HepG2 (cell line): ENCODE results near the gene AEBP1. TPM values are rescaled to one million over a fixed set of nuclear protein-coding genes. Genes with fewer than 3 reads are reported as not detected.

ENCODE experiments used
- CENPX ChIP-seq: sonication (generic); formaldehyde crosslinking; IDR thresholded peaks from 2 replicates; pipeline ENCODE4 v1.9.0; 2021; ENCODE audit warnings: mild to moderate bottlenecking, missing genetic modification reagents, moderate library complexity
- DPF2 ChIP-seq: sonication (generic); formaldehyde crosslinking; IDR thresholded peaks from 2 replicates; pipeline ENCODE4 v1.4.0; 2020; ENCODE audit warnings: mild to moderate bottlenecking, low read depth, missing genetic modification reagents, borderline replicate concordance
- KLF12 ChIP-seq: sonication (generic); formaldehyde crosslinking; IDR thresholded peaks from 2 replicates; pipeline ENCODE4 v1.4.0; 2020; ENCODE audit warnings: missing genetic modification reagents, borderline replicate concordance
- MTF2 ChIP-seq: sonication (generic); formaldehyde crosslinking; IDR thresholded peaks from 2 replicates; pipeline ENCODE4 v1.5.0; 2020; ENCODE audit warnings: missing genetic modification reagents, borderline replicate concordance
- NKX3-1 ChIP-seq: sonication (generic); formaldehyde crosslinking; IDR thresholded peaks from 2 replicates; pipeline ENCODE4 v1.5.0; 2020; ENCODE audit warnings: missing genetic modification reagents
- PITX1 ChIP-seq: sonication (generic); formaldehyde crosslinking; IDR thresholded peaks from 2 replicates; pipeline ENCODE4 v1.5.1; 2020; ENCODE audit warnings: mild to moderate bottlenecking, missing genetic modification reagents
- PREB ChIP-seq: sonication (generic); formaldehyde crosslinking; IDR thresholded peaks from 2 replicates; pipeline ENCODE4 v1.4.0; 2020; ENCODE audit warnings: missing genetic modification reagents
- RARA ChIP-seq: IDR thresholded peaks from 2 replicates; pipeline ENCODE4 v1.6.1; 2016; ENCODE audit warnings: missing genetic modification reagents, missing compliant biosample characterization
- REL ChIP-seq: sonication (generic); formaldehyde crosslinking; conservative IDR thresholded peaks from 2 replicates; pipeline ENCODE4 v1.8.0; 2022; ENCODE audit warnings: mild to moderate bottlenecking, missing genetic modification reagents, moderate library complexity
- SRSF1 ChIP-seq: fragments of 200-400 bp; formaldehyde crosslinking; optimal IDR thresholded peaks from 2 replicates; pipeline ENCODE3; 2017; ENCODE audit warnings: mild to moderate bottlenecking, low read depth, low read length, moderate library complexity
- TCF12 ChIP-seq, 2 experiments: fragments of 450-650 bp in 1 of 2; sonication (generic) in 1 of 2; formaldehyde crosslinking in 1 of 2; IDR thresholded peaks; 2 replicates each; pipeline versions ENCODE4 v1.6.1 to v1.8.0; 2017 to 2022; ENCODE audit warnings: antibody characterized with exemption in 1 of 2, mild to moderate bottlenecking in 1 of 2, missing genetic modification reagents in 1 of 2, moderate library complexity in 1 of 2
- TGIF2 ChIP-seq: IDR thresholded peaks from 2 replicates; pipeline ENCODE4 v1.6.1; 2016; ENCODE audit warnings: control low read depth, missing compliant biosample characterization
- UBTF ChIP-seq: sonication (generic); formaldehyde crosslinking; IDR thresholded peaks from 2 replicates; pipeline ENCODE4 v1.4.0; 2020; ENCODE audit warnings: mild to moderate bottlenecking, missing genetic modification reagents
- ZBED4 ChIP-seq: sonication (generic); formaldehyde crosslinking; IDR thresholded peaks from 2 replicates; pipeline ENCODE4 v1.4.0; 2020; ENCODE audit warnings: missing genetic modification reagents, borderline replicate concordance
- ZNF12 ChIP-seq: sonication (generic); formaldehyde crosslinking; IDR thresholded peaks from 2 replicates; pipeline ENCODE4 v1.5.0; 2020; ENCODE audit warnings: missing genetic modification reagents
- ZNF18 ChIP-seq: sonication (generic); formaldehyde crosslinking; IDR thresholded peaks from 2 replicates; pipeline ENCODE4 v1.8.0; 2022; ENCODE audit warnings: mild to moderate bottlenecking, missing genetic modification reagents; ENCODE audit not compliant: insufficient replicate concordance
- ZNF350 ChIP-seq: sonication (generic); formaldehyde crosslinking; IDR thresholded peaks from 2 replicates; pipeline ENCODE4 v1.4.0; 2020; ENCODE audit warnings: mild to moderate bottlenecking, low read depth, missing genetic modification reagents, borderline replicate concordance
- ZSCAN22 ChIP-seq: sonication (generic); formaldehyde crosslinking; IDR thresholded peaks from 2 replicates; pipeline ENCODE4 v1.4.0; 2020; ENCODE audit warnings: mild to moderate bottlenecking, missing genetic modification reagents
- polyA plus RNA-seq, 8 experiments: library from polyadenylated mRNA; depleted of rRNA in 3 of 8; stranded (reverse) in 7 of 8; unstranded in 1 of 8; fragments of >200 nt; fragmentation: Illumina TruSeq in 4 of 8; extraction: Trizol in 4 of 8; gene quantifications; 2 replicates each; pipeline versions ENCODE4 v1.2.1 to v1.2.3, GENCODE V29; 2011 to 2016; ENCODE audit warnings: low read depth in 4 of 8, missing spikeins in 1 of 8, mixed read lengths in 1 of 8; ENCODE audit not compliant: insufficient read depth in 1 of 8
- total RNA-seq, 5 experiments: library from RNA; depleted of rRNA; stranded (reverse); fragments of >200 nt; fragmentation: Illumina TruSeq; extraction: Trizol; gene quantifications; 2 replicates each; pipeline ENCODE4 v1.2.3, GENCODE V29; 2016; ENCODE audit warnings: low read depth in 1 of 5

The AEBP1 gene
- total and polyA plus RNA-seq, 2 of the 13 experiments (the other 11 are each of a cell fraction or from before 2014, with no cell fraction given): 0.22 to 0.55 TPM

- 0 out of 2 replicates have a peak, but pooled peaks have one; percentile 24 for TF ChIP-seq RARA (CRISPR knock-in tag)
- no peak for TF ChIP-seq ZBED4 (CRISPR knock-in tag)
- TF ChIP-seq SRSF1: no peak
- TF ChIP-seq ZSCAN22 (CRISPR knock-in tag): 0 out of 2 replicates have a peak, but pooled peaks have one; percentile 24
- TF ChIP-seq TGIF2: no peak
- TF ChIP-seq PITX1: peak; percentile 91
- 0 out of 2 replicates have a peak, but pooled peaks have one; percentile 19 for TF ChIP-seq ZNF12
- TF ChIP-seq PREB (CRISPR knock-in tag): no peak
- peak; percentile 51; the same call in 1 of the 2 replicates for TF ChIP-seq REL (CRISPR knock-in tag)
- TF ChIP-seq NKX3-1 (CRISPR knock-in tag): no peak; the same call in 1 of the 2 replicates
- TF ChIP-seq TCF12 (IDR thresholded peaks at IDR 0.05): no peak
- peak; percentile 66; the same call in 1 of the 2 replicates for TF ChIP-seq TCF12 (CRISPR knock-in tag; IDR thresholded peaks at IDR 0.05)
- no peak; the same call in 1 of the 2 replicates for TF ChIP-seq UBTF
- no peak for TF ChIP-seq MTF2 (CRISPR knock-in tag)
- no peak for TF ChIP-seq CENPX (CRISPR knock-in tag)
- TF ChIP-seq KLF12 (CRISPR knock-in tag): peak; percentile 57; the same call in 1 of the 2 replicates
- TF ChIP-seq ZNF18 (CRISPR knock-in tag): peak; percentile 75
- no peak for TF ChIP-seq DPF2 (CRISPR knock-in tag)
- TF ChIP-seq ZNF350 (CRISPR knock-in tag): 0 out of 2 replicates have a peak, but pooled peaks have one; percentile 47
Observed at GRCh38 chr7:44123190-44124003, 19.3 kb downstream of the AEBP1 start, which contains the start of gene POLD2 (continued).
